HG02870 (cell line): ENCODE results near the gene TNNC1.

ENCODE experiments used
- ATAC-seq: cut with Tn5 transposase; IDR thresholded peaks from one replicate; pipeline ENCODE4 v1.9.1; 2021; ENCODE audit warnings: mild to moderate bottlenecking, moderate library complexity; ENCODE audit not compliant: unreplicated experiment

TNNC1 gene

GRCh38 chr3:52484680-52485461 lies 31.0 kb upstream of the TNNC1 start:
- ATAC-seq: no peak

DNA sequence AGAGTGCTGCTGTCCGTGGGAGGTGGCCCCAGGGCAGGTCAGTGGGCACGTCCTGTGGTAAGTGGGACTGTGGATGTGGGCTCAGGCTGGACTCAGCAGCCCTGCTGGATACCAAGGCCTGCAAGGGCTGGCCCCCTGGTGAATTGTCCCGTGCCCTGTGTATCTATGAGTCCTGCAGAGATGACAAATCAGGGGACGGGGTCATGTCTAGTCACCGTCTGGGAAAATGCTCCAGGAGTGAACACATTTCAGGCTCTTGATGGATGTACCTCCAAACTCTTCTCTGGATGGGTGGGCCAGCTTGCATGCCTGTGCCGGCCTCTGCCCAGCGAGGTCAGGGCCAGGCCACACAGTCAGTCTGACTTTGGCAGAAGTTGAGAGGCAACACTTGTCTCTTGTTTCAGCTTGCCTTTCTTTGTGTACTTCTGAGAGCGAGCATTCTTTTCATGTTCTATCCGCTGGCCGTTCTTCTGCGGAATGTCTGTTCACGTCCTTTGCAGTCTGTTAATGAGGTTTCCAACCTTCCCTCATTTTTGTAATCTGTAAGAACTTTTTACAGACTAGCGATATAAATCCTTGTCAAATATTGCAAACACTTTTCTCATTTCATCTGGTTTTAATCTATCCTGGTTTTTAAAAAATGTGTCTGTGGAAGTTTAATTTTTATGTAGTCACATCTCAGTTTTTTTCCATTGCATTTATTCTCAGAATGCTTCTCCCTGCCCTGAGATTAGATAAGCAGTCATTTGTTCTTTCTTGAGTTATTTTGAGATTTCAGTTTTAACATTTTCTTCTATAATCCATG lies 29.9 kb upstream of the TNNC1 start:
- ATAC-seq: no peak

- no peak for ATAC-seq
These were observed 29.2 kb upstream of the TNNC1 start for GRCh38 chr3:52483081-52483480.

GRCh38 chr3:52481819-52482521 lies 28.1 kb upstream of the TNNC1 start:
- no peak for ATAC-seq

- no peak for ATAC-seq
These were observed 27.2 kb upstream of the TNNC1 start for GRCh38 chr3:52480768-52481715.

- no peak for ATAC-seq
These were observed 26.2 kb upstream of the TNNC1 start for GRCh38 chr3:52479877-52480575.

- ATAC-seq: no peak
These were observed 25.4 kb upstream of the TNNC1 start for GRCh38 chr3:52479037-52479876.

DNA sequence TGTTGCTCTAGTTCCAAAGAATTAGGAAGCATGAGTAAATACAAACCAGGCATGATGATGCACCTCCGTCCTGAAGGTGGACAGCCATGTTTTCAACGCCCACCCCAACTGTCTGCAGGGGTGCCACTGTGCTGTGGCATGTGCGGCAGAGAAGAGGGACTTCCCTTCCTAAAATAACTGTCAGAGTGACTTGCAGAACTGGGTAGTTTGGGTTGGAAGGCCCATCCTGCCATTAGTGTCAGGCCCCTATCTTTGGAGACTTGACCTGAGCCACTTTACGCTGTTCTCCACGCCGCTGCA lies 23.9 kb upstream of the TNNC1 start:
- ATAC-seq: no peak

GRCh38 chr3:52477076-52477795 lies 23.4 kb upstream of the TNNC1 start:
- no peak for ATAC-seq

DNA sequence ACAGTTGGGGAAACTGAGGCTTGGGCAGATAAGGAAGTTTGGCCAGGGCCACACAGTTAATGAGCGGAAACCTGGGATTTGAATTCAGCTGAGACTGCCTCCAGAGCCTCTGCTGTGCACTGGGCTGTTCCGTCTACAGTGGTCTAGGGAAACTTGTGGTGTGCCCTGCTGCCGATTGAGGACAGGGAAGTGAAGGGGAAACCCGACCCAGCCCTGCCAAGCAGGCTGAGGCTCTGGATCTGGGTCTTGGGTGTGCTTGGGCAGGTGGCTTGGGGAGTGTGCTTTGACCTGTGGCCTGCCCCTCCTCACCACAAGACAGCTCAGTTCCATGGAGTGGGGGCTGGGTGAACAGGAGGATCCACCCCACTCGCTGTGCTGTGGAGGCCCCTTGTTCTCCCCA lies 19.2 kb upstream of the TNNC1 start:
- ATAC-seq: no peak

DNA sequence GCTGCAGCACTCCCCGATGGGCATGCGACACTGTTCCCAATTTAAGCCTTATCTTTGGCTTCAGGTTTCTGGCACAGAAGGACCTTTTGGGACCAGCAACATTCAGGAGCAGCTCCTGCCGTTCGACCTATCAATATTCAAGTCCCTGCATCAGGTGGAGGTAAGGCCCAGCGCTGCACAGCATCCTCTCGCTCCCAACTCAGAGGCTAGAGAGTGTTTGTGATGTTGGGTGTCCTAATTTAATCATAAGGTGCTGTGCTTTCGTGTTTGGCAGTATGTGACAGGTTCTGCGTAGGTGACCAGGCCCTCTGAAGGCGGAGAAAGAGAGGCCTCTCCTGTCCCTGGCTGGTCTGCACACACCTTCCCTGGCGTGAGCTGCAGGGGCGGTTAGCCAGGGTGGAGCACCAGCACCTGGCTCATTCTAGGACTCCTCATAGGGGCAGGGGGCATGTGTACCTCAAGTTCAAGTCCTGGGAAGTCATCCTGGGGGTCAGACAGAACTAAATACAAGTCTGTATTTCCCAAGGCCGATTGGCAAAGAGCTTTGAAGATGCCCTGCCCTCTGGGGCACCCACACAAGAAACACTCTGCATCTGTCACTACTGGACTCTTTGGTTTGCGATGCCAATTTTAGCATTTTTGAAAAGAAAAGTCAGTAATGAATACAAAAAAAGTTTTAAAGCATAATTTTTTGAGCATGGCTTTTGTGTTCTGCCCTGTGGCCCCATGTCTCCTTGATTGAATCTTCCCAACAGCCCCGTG lies 18.6 kb upstream of the TNNC1 start:
- no peak for ATAC-seq

- no peak for ATAC-seq
These were observed 17.8 kb upstream of the TNNC1 start for GRCh38 chr3:52471371-52472238.

DNA sequence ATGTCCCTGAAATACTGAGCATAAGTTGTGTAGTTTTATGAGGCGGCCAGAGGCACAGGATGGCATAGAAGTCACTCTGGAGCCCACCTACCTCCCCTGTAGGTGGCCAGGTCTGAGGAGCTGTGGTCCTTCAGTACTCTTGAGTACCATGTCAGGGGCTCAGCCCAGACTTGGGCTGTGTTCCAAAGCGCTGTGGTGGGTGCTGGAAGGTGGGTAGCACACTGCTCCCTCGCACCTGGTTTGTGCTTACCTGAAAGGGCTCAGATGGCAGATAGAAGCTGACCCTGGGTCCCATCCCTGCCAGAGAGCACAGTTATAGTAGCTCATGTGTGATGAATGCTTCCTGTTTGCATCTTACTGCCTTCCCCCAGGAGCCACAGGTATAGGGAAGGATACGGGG lies 17.1 kb upstream of the TNNC1 start:
- ATAC-seq: no peak

DNA sequence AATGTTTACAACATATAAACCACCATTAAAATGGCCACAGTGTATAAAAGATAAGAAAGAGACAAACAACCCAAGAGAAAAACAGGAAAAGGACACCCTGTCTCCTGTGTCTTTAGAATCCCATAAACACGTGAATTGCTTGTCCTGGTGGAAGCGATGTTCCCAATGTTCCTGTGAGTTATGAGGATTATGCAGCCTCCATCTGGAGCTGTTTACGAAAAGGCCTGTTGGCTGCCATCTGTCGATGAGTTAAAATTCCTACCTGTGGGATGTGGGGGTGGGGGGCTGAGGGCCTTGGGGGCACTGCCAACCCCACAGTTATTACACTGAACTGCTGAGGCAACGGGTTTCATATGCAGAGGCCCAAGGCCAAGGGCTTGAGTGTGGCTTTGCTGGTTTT lies 15.2 kb upstream of the TNNC1 start:
- ATAC-seq: no peak

DNA sequence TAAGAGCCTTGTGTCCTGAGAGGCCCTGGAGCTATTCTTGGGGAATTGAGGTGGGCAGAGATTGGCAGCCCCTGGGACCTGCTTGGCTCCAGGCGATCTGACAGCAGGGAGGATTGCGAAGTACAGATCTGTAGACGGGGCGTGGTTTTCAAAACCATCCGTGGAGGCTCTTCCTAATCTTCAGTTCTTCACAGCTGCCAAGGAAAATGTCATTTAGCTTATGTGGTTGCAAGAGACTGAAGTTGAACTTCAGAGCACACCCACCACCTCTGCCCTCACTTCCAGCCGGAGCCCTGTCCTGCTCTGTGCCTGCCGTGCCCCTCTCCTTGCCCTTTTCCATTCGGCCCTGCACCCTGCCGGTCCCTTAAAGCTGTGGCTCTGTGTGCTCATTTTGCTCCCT lies 14.5 kb upstream of the TNNC1 start:
- no peak for ATAC-seq

GRCh38 chr3:52463416-52463815 lies 9.6 kb upstream of the TNNC1 start:
- ATAC-seq: no peak

- ATAC-seq: no peak
These were observed 8.0 kb upstream of the TNNC1 start for GRCh38 chr3:52461874-52462273.
